Endometrial microvascular endothelial cells (primary cell): ENCODE data around the gene RBBP4. TPM values are rescaled to one million over a fixed set of nuclear protein-coding genes. Genes with fewer than 3 reads are reported as not detected.
"Not testable (repeated sequence)": the region's sequence is repeated elsewhere in the genome, so short reads cannot be mapped to it uniquely, and the experiment has no call there.

Source experiments
- in situ Hi-C: cut with HindIII; loops from 2 replicates; pipeline ENCODE4 v1.10.0; 2017; ENCODE audit warnings: low sequenced_read_pairs, low pct_unique_long_range_greater_than_20kb; ENCODE audit errors: inconsistent ontology term
- total RNA-seq: library from RNA; depleted of rRNA; stranded (reverse); fragments of >200 nt; gene quantifications from one replicate; pipeline ENCODE4 v1.2.3, GENCODE V29; 2015; ENCODE audit errors: inconsistent ontology term

RBBP4 gene
- total RNA-seq, 1 donor from 2014 or later: 163 TPM

- in situ Hi-C loops: no loop called here
Measured at GRCh38 chr1:32681999-32682398, 31.0 kb downstream of the RBBP4 start.

GRCh38 chr1:32683397-32683796 is 32.4 kb downstream of the RBBP4 start:
- in situ Hi-C loops: no loop called here

- in situ Hi-C loops: no loop called here
Measured at GRCh38 chr1:32684167-32684811, 33.3 kb downstream of the RBBP4 start.

- in situ Hi-C loops: no loop called here
Measured at GRCh38 chr1:32685498-32685897, 34.5 kb downstream of the RBBP4 start.

- in situ Hi-C loops: no loop called here
Measured at GRCh38 chr1:32686387-32686786, 35.4 kb downstream of the RBBP4 start.

- in situ Hi-C loops: no loop called here
Measured at GRCh38 chr1:32693455-32694174, 42.6 kb downstream of the RBBP4 start.

- in situ Hi-C loops: no loop called here
Measured at GRCh38 chr1:32695098-32695904, 44.3 kb downstream of the RBBP4 start.

GRCh38 chr1:32696041-32696440 is 45.0 kb downstream of the RBBP4 start:
- in situ Hi-C loops: no loop called here

GRCh38 chr1:32696996-32697395 is 46.0 kb downstream of the RBBP4 start:
- in situ Hi-C loops: not testable (repeated sequence)

- in situ Hi-C loops: no loop called here
Measured at GRCh38 chr1:32701421-32701911, 50.5 kb downstream of the RBBP4 start.

GRCh38 chr1:32701951-32702598 is 51.1 kb downstream of the RBBP4 start:
- in situ Hi-C loops: no loop called here

- in situ Hi-C loops: no loop called here
Measured at GRCh38 chr1:32702599-32703478, 51.8 kb downstream of the RBBP4 start, which contains the start of gene SYNC. SYNC (minus strand) TSS chr1:32702770; CDS start chr1:32702660, 110 bp downstream.

- in situ Hi-C loops: no loop called here
Measured at GRCh38 chr1:32703479-32704291, 52.7 kb downstream of the RBBP4 start.

- in situ Hi-C loops: no loop called here
Measured at GRCh38 chr1:32705516-32705915, 54.5 kb downstream of the RBBP4 start.

- in situ Hi-C loops: no loop called here
Measured at GRCh38 chr1:32706491-32706890, 55.5 kb downstream of the RBBP4 start.

- in situ Hi-C loops: no loop called here
Measured at GRCh38 chr1:32709075-32709474, 58.1 kb downstream of the RBBP4 start.

GRCh38 chr1:32709476-32709875 is 58.5 kb downstream of the RBBP4 start:
- in situ Hi-C loops: no loop called here
